HG03139 (cell line): Measurements from ENCODE around the gene PRAMEF5.
"Not testable (repeated sequence)": the region's sequence is repeated elsewhere in the genome, so short reads cannot be mapped to it uniquely, and the experiment has no call there.

ENCODE experiments used
- ATAC-seq: cut with Tn5 transposase; IDR thresholded peaks from one replicate; pipeline ENCODE4 v1.9.1; 2021; ENCODE audit not compliant: unreplicated experiment

The PRAMEF5 gene

DNA sequence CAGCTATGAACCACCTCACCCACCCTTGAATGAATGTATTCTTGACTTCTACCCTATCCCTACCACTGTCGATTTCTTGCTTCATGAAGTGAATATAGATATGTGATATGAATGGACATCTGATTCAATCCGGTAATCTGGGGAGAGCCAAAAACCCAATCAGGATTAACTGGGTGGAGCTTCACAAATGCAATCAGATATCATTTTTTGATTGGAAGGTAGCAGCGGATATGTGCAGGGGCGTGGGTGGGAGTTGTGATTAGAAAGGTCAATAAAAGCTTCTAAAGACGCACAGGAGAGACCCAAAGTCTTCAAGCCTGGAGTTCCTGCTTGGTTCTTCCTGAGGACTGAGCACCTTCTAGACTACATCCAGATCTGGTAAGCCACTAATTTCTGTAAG lies at the start of gene PRAMEF5:
TSS of gene PRAMEF5 (plus strand) at position 301 of the 400 bp plus-strand sequence. CDS start 5,071 bp downstream, outside the sequence.
- not testable (repeated sequence) for ATAC-seq

DNA sequence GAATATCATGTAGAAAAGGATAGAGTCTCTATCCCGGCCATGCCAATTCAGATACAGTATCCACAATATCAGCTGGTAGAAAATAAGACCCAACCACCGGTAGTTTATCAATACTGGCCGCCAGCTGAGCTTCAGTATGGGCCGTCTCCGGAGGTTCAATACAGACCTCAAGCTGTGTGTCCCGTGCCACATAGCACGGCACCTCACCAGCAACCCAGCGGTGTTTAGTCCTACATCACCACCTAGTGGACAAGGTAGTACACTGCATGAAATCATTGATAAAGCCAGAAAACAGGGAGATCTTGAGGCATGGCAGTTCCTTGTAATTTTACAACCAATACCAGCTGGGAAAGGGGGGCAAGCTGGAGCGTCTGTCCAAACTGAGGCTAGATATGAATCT lies 45.3 kb upstream of the PRAMEF5 start:
- ATAC-seq, result not testable (repeated sequence)

GRCh38 chr1:13216619-13217018 lies 37.4 kb upstream of the PRAMEF5 start:
- not testable (repeated sequence) for ATAC-seq

GRCh38 chr1:13219203-13219602 lies 34.8 kb upstream of the PRAMEF5 start:
- not testable (repeated sequence) for ATAC-seq

GRCh38 chr1:13222788-13223187 lies 31.2 kb upstream of the PRAMEF5 start:
- not testable (repeated sequence) for ATAC-seq

GRCh38 chr1:13224480-13225060 lies 29.4 kb upstream of the PRAMEF5 start:
- ATAC-seq, result no peak

DNA sequence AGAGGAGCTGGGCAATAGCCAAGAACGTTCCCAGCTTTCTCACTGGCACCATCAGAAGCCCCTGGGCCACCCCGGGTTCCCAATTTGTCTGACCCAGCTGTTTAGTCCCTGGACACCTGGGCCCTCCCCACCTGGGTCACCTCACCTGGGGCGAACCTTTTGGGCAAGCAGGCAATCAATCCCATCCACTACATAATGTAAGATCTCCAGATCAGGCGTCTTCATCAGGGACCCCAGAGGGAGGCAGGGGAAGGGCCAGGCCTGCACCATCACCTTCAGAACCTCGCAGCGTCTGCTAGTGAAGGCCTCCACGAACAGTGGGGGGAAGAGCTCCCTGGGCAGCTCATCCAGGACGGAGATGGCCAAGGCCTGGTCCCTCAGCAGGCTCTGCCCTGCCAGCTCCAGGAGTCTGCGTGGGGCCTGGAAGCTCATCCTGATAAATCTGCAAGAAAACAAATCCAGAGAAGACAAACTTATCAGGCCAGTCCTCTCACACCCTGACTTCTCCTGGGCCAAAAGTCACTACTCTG lies 28.3 kb upstream of the PRAMEF5 start, which contains the start of gene PRAMEF18:
TSS of gene PRAMEF18 (minus strand) at position 480 of the 530 bp plus-strand sequence. CDS start at position 432, 48 bp downstream.
- ATAC-seq, result not testable (repeated sequence)

- not testable (repeated sequence) for ATAC-seq
These were observed 26.5 kb upstream of the PRAMEF5 start for GRCh38 chr1:13227271-13228055.

- no peak for ATAC-seq
These were observed 25.6 kb upstream of the PRAMEF5 start for GRCh38 chr1:13228343-13228781.

DNA sequence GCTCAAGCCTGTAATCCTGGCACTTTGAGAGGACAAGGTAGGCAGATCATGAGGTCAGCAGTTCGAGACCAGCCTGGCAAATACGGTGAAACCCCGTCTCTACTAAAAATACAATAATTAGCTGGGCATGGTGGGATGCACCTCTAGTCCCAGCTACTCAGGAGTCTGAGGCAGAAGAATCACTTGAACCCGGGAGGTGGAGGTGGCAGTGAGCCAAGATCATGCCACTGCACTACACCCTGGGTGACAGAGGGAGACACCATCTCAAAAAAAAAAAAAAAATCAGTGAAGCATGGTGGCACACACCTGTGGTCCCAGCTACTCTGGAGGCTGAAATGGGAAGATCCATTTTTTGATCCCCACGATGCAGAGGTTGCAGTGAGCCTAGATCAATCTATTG lies 23.9 kb upstream of the PRAMEF5 start:
- not testable (repeated sequence) for ATAC-seq

DNA sequence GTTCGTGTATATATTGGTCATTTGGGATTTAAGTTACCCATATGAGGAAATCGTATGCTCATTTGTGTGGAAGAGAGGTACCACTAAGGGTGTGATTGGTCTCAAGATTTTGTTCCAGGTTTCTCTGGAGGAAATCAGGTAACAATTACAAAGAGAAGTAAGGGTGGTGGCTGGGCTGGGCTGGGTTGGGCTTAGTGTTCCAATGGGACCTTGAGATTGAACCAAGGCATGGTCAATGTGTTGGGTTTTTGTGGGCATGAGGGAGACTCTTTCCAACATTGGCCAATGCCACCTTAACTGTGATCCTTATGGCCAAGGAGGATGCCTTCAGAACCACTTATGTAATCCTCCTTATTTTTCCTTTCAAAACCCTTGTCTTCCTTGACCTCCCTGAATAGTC lies 23.4 kb upstream of the PRAMEF5 start:
- not testable (repeated sequence) for ATAC-seq

DNA sequence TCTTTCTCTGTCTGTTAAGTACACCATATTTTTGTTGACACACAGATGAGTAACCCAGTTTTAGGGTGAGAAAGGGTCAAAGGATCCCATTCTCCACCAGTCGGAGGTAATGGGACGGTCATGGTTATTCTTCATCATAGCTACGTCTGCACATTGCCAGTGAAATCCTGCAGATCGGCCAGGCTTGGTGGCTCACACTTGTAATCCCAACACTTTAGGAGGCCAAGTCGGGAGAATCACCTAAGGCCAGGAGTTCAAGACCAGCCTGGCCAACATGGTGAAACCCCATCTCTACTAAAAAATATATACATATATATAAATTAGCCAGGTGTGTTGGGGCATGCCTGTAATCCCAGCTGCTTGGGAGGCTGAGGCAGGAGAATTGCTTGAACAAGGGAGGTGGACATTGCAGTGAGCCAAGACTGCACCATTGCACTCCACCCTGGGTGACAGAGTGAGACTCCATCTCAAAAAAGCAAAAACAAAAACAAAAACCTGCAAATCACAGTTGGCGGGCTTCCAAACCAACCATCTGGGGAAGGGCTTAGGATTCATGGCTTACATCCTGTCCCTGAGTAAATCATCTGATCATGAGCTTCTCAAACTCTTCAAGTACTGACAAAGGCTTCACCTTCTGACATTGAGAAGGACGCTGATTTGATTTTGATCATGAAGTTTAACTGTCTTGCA lies 22.8 kb upstream of the PRAMEF5 start:
- not testable (repeated sequence) for ATAC-seq

DNA sequence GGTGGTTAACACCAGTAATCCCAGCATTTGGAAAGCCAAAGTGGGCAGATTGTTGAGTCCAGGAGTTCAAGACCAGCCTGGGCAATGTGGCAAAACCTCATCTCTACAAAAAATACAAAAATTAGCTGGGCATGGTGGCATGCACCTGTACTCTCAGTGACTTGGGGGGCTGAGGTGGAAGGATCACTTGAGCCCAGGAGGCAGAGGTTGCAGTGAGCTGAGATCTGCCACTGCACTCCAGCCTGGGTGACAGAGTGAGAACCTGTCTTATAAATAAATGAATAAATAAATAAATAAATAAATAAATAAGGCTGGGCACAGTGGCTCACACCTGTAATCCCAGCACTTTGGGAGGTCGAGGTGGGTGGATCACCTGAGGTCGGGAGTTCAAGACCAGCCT lies 21.9 kb upstream of the PRAMEF5 start:
- not testable (repeated sequence) for ATAC-seq

- not testable (repeated sequence) for ATAC-seq
These were observed 19.9 kb upstream of the PRAMEF5 start for GRCh38 chr1:13234057-13234456.

- ATAC-seq, result not testable (repeated sequence)
These were observed 16.4 kb upstream of the PRAMEF5 start for GRCh38 chr1:13237572-13237971.

GRCh38 chr1:13239633-13240032 lies 14.4 kb upstream of the PRAMEF5 start:
- ATAC-seq, result not testable (repeated sequence)

- not testable (repeated sequence) for ATAC-seq
These were observed 10.3 kb upstream of the PRAMEF5 start for GRCh38 chr1:13243536-13244263.

- not testable (repeated sequence) for ATAC-seq
These were observed 8.0 kb upstream of the PRAMEF5 start for GRCh38 chr1:13245841-13246553.

GRCh38 chr1:13246554-13246871 lies 7.5 kb upstream of the PRAMEF5 start:
- not testable (repeated sequence) for ATAC-seq

GRCh38 chr1:13247122-13247521 lies 6.9 kb upstream of the PRAMEF5 start:
- ATAC-seq, result not testable (repeated sequence)
